Neural progenitor cell (in vitro differentiated cells): ENCODE measurements around the gene FBLN2. TPM values are rescaled to one million over a fixed set of nuclear protein-coding genes. Genes with fewer than 3 reads are reported as not detected.

Experiments used
- DNase-seq: peaks from one replicate; pipeline ENCODE4 v3.0.0-alpha.2; 2016; ENCODE audit warnings: low spot score
- H2AFZ ChIP-seq: fragments of 200-600 bp; sonication (generic); replicated peaks from 2 replicates; pipeline ENCODE4 v1.6.1; 2016; ENCODE audit warnings: antibody characterized with exemption
- H3F3A ChIP-seq: fragments of 200-600 bp; sonication (generic); 2 replicates; pipeline ENCODE4 v1.6.1; 2016; ENCODE audit warnings: antibody characterized with exemption, low read depth
- H3K27ac ChIP-seq: fragments of 200-600 bp; sonication (generic); 2 replicates; pipeline ENCODE4 v1.5.1; 2016; ENCODE audit warnings: mild to moderate bottlenecking
- H3K27me3 ChIP-seq: fragments of 200-600 bp; sonication (generic); 2 replicates; pipeline ENCODE4 v1.6.1; 2016; ENCODE audit warnings: mild to moderate bottlenecking, moderate library complexity
- H3K36me3 ChIP-seq: fragments of 200-600 bp; sonication (generic); 2 replicates; pipeline ENCODE4 v1.5.1; 2016
- H3K4me1 ChIP-seq: fragments of 200-600 bp; sonication (generic); 2 replicates; pipeline ENCODE4 v1.6.1; 2016; ENCODE audit warnings: mixed run types
- H3K4me2 ChIP-seq: fragments of 200-600 bp; sonication (generic); 2 replicates; pipeline ENCODE4 v1.6.1; 2016
- H3K4me3 ChIP-seq: fragments of 200-600 bp; sonication (generic); 2 replicates; pipeline ENCODE4 v1.5.1; 2016
- H3K79me2 ChIP-seq: fragments of 200-600 bp; sonication (generic); 2 replicates; pipeline ENCODE4 v1.6.1; 2016; ENCODE audit warnings: low read depth
- H3K9ac ChIP-seq: fragments of 200-600 bp; sonication (generic); 2 replicates; pipeline ENCODE4 v1.6.1; 2016
- H3K9me3 ChIP-seq: fragments of 200-600 bp; sonication (generic); 2 replicates; pipeline ENCODE4 v1.5.1; 2016; ENCODE audit warnings: low read depth
- H4K20me1 ChIP-seq: fragments of 200-600 bp; sonication (generic); 2 replicates; pipeline ENCODE4 v1.6.1; 2016; ENCODE audit warnings: low read depth
- H3K27ac Mint-ChIP-seq: 3 replicates; pipeline ENCODE4 v1.8.0; 2021; ENCODE audit warnings: mixed read lengths
- H3K27me3 Mint-ChIP-seq: 2 replicates; pipeline ENCODE4 v1.8.0; 2022; ENCODE audit warnings: low read depth, mild to moderate bottlenecking, inconsistent platforms, moderate library complexity, mixed read lengths; ENCODE audit not compliant: insufficient read depth
- H3K36me3 Mint-ChIP-seq: 3 replicates; pipeline ENCODE4 v1.8.0; 2021; ENCODE audit warnings: mixed read lengths
- H3K4me1 Mint-ChIP-seq: 3 replicates; pipeline ENCODE4 v1.8.0; 2021; ENCODE audit warnings: mixed read lengths
- H3K4me3 Mint-ChIP-seq: 3 replicates; pipeline ENCODE4 v1.8.0; 2021; ENCODE audit warnings: mild to moderate bottlenecking, moderate library complexity, mixed read lengths
- H3K9me3 Mint-ChIP-seq: 3 replicates; pipeline ENCODE4 v1.8.0; 2020; ENCODE audit warnings: mixed read lengths
- CTCF ChIP-seq: fragments of 200-600 bp; sonication (generic); IDR thresholded peaks from 2 replicates; pipeline ENCODE4 v1.5.1; 2017; ENCODE audit warnings: antibody characterized with exemption, mild to moderate bottlenecking
- EZH2 ChIP-seq: fragments of 200-600 bp; sonication (generic); IDR thresholded peaks from 2 replicates; pipeline ENCODE4 v1.6.1; 2017; ENCODE audit warnings: antibody characterized with exemption, mild to moderate bottlenecking, moderate library complexity
- EZH2phosphoT487 ChIP-seq: fragments of 200-600 bp; sonication (generic); IDR thresholded peaks from 2 replicates; pipeline ENCODE4 v1.6.1; 2017; ENCODE audit warnings: antibody characterized with exemption
- total RNA-seq: library from RNA; depleted of rRNA; stranded (reverse); fragments of >200 nt; gene quantifications from 2 replicates; pipeline ENCODE4 v1.2.3, GENCODE V29; 2015; ENCODE audit warnings: low replicate concordance

The FBLN2 gene
- total RNA-seq, 1 donor from 2014 or later: 15.9 TPM

- Histone ChIP-seq H3K4me2 (no peak overlapping the region), H3F3A (no peaks in the 10 kb centered on the region), H3K4me1 (no peaks in the 10 kb centered on the region), H3K9ac (no peak overlapping the region), H3K27me3 (no peaks in the 10 kb centered on the region), H4K20me1 (no peaks in the 10 kb centered on the region), H3K36me3 (no peaks in the 10 kb centered on the region), H3K27ac (no peak overlapping the region), H2AFZ (no peak overlapping the region), H3K9me3 (no peaks in the 10 kb centered on the region), H3K79me2 (no peaks in the 10 kb centered on the region), H3K4me3 (no peak overlapping the region)
- no peaks in the 10 kb centered on the region for H3K9me3 Mint-ChIP-seq
- TF ChIP-seq EZH2phosphoT487 (no peak), CTCF (no peak), EZH2 (no peak)
- DNase-seq: no peak
- no peak overlapping the region for H3K4me3 Mint-ChIP-seq
- H3K27me3 Mint-ChIP-seq: no peaks in the 10 kb centered on the region
- H3K27ac Mint-ChIP-seq: no peak overlapping the region
- no peaks in the 10 kb centered on the region for H3K36me3 Mint-ChIP-seq
- H3K4me1 Mint-ChIP-seq: peaks cover 8% of the 10 kb centered on the region
Observed at GRCh38 chr3:13587442-13587841, 38.5 kb downstream of the FBLN2 start.

- H3K4me2 ChIP-seq: no peak overlapping the region
- no peak overlapping the region for H3K27ac ChIP-seq
- no peak overlapping the region for H3K27ac Mint-ChIP-seq
- no peak overlapping the region for H3K4me3 Mint-ChIP-seq
- H3K9me3 ChIP-seq: no peaks in the 10 kb centered on the region
- no peaks in the 10 kb centered on the region for H3F3A ChIP-seq
- no peak for DNase-seq
- H3K27me3 ChIP-seq: no peaks in the 10 kb centered on the region
- no peaks in the 10 kb centered on the region for H4K20me1 ChIP-seq
- no peaks in the 10 kb centered on the region for H3K9me3 Mint-ChIP-seq
- TF ChIP-seq EZH2 (no peak), CTCF (no peak), EZH2phosphoT487 (no peak)
- H3K4me1 Mint-ChIP-seq: peaks cover 8% of the 10 kb centered on the region
- no peaks in the 10 kb centered on the region for H3K36me3 Mint-ChIP-seq
- H2AFZ ChIP-seq: no peak overlapping the region
- H3K4me1 ChIP-seq: no peaks in the 10 kb centered on the region
- no peak overlapping the region for H3K9ac ChIP-seq
- H3K27me3 Mint-ChIP-seq: no peaks in the 10 kb centered on the region
- no peaks in the 10 kb centered on the region for H3K79me2 ChIP-seq
- H3K36me3 ChIP-seq: no peaks in the 10 kb centered on the region
- no peak overlapping the region for H3K4me3 ChIP-seq
Observed at GRCh38 chr3:13588221-13588701, 39.3 kb downstream of the FBLN2 start.

GRCh38 chr3:13588993-13589392 lies 40.1 kb downstream of the FBLN2 start:
- no peak overlapping the region for H3K4me3 Mint-ChIP-seq
- no peak for DNase-seq
- H3K36me3 ChIP-seq: no peaks in the 10 kb centered on the region
- H3K4me2 ChIP-seq: no peak overlapping the region
- no peaks in the 10 kb centered on the region for H3K36me3 Mint-ChIP-seq
- no peaks in the 10 kb centered on the region for H3K79me2 ChIP-seq
- no peaks in the 10 kb centered on the region for H3K27me3 Mint-ChIP-seq
- H2AFZ ChIP-seq: no peak overlapping the region
- no peak for TF ChIP-seq EZH2
- no peak for TF ChIP-seq CTCF
- TF ChIP-seq EZH2phosphoT487: no peak
- no peak overlapping the region for H3K27ac ChIP-seq
- H3F3A ChIP-seq: no peaks in the 10 kb centered on the region
- no peaks in the 10 kb centered on the region for H3K9me3 ChIP-seq
- H3K9ac ChIP-seq: no peak overlapping the region
- no peaks in the 10 kb centered on the region for H3K27me3 ChIP-seq
- no peaks in the 10 kb centered on the region for H4K20me1 ChIP-seq
- no peaks in the 10 kb centered on the region for H3K4me1 ChIP-seq
- no peak overlapping the region for H3K4me3 ChIP-seq
- peaks cover 11% of the 10 kb centered on the region for H3K4me1 Mint-ChIP-seq
- no peak overlapping the region for H3K27ac Mint-ChIP-seq
- no peaks in the 10 kb centered on the region for H3K9me3 Mint-ChIP-seq
